Naive thymus-derived CD8-positive, alpha-beta T cell (primary cell): Measurements from ENCODE around the gene CCDC89. TPM values are rescaled to one million over a fixed set of nuclear protein-coding genes. Genes with fewer than 3 reads are reported as not detected.

Experiments used
- ATAC-seq, 2 donors: fragments of 150-1000 bp; cut with Tn5 transposase in 1 of 2; sonication (Bioruptor Pico), chemical (Tn5 transposase) in 1 of 2; 1 replicate in 1 of 2; 2 replicates in 1 of 2; pipeline ENCODE4 v1.10.0; 2021; ENCODE audit warnings: mild to moderate bottlenecking in 2 of 2, moderate library complexity in 2 of 2
- POLR2A ChIA-PET: fragments of 350-600 bp; sonication (Branson Sonifier 250); formaldehyde crosslinking; loops from one replicate; lab custom pipeline; 2021; ENCODE audit warnings: antibody characterized with exemption; lab: Charles Lee
- DNase-seq, 10 donors: peaks; one replicate each; pipeline versions ENCODE4 v3.0.0 to v3.0.0-alpha.2; 2020 to 2022
- H3K27ac Mint-ChIP-seq, 10 donors: one replicate each; pipeline ENCODE4 v1.8.0; 2020 to 2022; ENCODE audit warnings: mild to moderate bottlenecking in 10 of 10, mixed read lengths in 10 of 10, moderate library complexity in 4 of 10, inconsistent platforms in 1 of 10
- H3K27me3 Mint-ChIP-seq, 5 donors: one replicate each; pipeline ENCODE4 v1.8.0; 2021 to 2022; ENCODE audit warnings: mixed read lengths in 5 of 5
- H3K36me3 Mint-ChIP-seq, 3 donors: one replicate each; pipeline ENCODE4 v1.8.0; 2020 to 2022; ENCODE audit warnings: mixed read lengths in 3 of 3, mild to moderate bottlenecking in 2 of 3, inconsistent platforms in 1 of 3
- H3K4me1 Mint-ChIP-seq, 4 donors: one replicate each; pipeline ENCODE4 v1.8.0; 2021 to 2022; ENCODE audit warnings: mixed read lengths in 4 of 4
- H3K4me3 Mint-ChIP-seq, 10 donors: one replicate each; pipeline ENCODE4 v1.8.0; 2020 to 2022; ENCODE audit warnings: mild to moderate bottlenecking in 10 of 10, mixed read lengths in 10 of 10, moderate library complexity in 6 of 10, inconsistent platforms in 1 of 10
- H3K9me3 Mint-ChIP-seq, 9 donors: one replicate each; pipeline ENCODE4 v1.8.0; 2020 to 2022; ENCODE audit warnings: mixed read lengths in 9 of 9, mild to moderate bottlenecking in 3 of 9, inconsistent platforms in 1 of 9, moderate library complexity in 1 of 9
- polyA plus RNA-seq, 3 donors: library from polyadenylated mRNA; unstranded; fragments of 300-500 nt; fragmentation: Illumina TruSeq; gene quantifications; one replicate each; pipeline ENCODE4 v1.2.3, GENCODE V29; 2021
- total RNA-seq, 8 experiments: library from RNA in 2 of 8; stranded (reverse) in 2 of 8; gene quantifications; one replicate each; pipeline ENCODE4 v1.2.3 and lab custom pipeline; 2021 to 2026

The CCDC89 gene
- total RNA-seq (under 1 TPM; 0.60 to 0.91 TPM), polyA plus RNA-seq (not detected), total RNA-seq (lab: John Stamatoyannopoulos, UW) (0 to 0.52 (median 0.06) reads per million in 6 experiments)

DNA sequence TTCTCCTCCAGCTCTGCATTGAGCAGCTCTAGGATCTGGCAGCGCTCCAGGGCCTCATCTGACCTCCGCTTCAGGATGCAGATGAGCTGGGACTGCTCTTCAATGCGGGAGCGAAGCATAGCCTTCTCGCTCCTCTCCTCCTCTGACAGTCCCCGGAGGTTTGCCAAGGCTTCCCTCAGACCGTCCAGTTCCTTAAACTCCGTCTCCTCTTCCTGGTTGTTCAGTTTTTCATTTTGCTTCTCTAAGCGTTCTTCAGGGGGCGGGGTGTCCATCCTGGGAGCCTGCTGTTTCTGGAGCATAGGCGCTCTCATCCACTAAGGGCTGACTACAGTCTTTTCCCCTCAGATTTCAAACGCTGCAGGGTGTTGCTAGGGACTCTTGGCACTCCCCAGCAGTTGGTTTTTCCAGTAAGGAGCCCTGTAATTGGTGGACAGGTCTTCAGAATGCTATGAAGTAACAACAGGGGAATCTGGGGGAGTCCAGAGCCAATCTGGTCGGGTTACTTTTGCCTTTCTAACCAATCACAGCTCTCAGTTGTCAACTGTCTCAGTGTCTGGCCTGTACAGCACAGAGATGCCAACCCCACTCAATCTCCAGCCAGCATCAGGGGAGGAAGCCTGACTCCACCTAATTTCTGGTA lies at the start of gene CCDC89:
TSS of gene CCDC89 (minus strand) at position 376 of the 640 bp plus-strand sequence. CDS start at position 311, 65 bp downstream.
- Mint-ChIP-seq H3K27ac (peak within 1 kb of the TSS in 4 of 10 donors; percentile 57 to 83 (median 66)), H3K4me1 (peaks cover 8 to 22% (median 14%) of the 10 kb centered on the region in 4 donors), H3K27me3 (peaks cover 0 to 3% (median 2%) of the 10 kb centered on the region in 5 donors), H3K9me3 (no peaks in the 10 kb centered on the region), H3K36me3 (peaks cover 0 to 5% (median 2%) of the 10 kb centered on the region in 3 donors), H3K4me3 (peak within 1 kb of the TSS in 3 of 10 donors; percentile 5 to 24 (median 12))
- DNase-seq (no peak), ATAC-seq (no peak)
- POLR2A ChIA-PET, result no interaction called here

DNA sequence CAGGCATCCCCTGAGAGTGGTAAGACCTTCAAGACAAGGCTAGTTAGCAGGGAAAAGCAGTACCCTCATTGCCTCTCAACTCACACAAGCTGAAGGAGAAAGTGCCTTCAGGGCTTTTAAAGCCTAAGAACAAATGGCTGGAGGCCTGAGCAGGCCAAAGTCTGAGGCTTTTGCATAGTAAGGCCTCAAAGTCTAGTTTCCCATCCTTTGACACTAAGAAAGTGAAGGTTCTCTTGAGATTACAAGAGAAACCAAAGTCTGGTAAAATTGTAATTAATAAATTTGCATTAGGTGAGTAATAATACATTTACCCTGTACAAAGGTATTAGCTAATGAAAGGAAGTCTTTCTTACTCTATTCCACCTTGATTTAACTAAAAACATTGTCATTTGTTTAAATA lies 47.0 kb upstream of the CCDC89 start:
- no peaks in the 10 kb centered on the region for H3K9me3 Mint-ChIP-seq

DNA sequence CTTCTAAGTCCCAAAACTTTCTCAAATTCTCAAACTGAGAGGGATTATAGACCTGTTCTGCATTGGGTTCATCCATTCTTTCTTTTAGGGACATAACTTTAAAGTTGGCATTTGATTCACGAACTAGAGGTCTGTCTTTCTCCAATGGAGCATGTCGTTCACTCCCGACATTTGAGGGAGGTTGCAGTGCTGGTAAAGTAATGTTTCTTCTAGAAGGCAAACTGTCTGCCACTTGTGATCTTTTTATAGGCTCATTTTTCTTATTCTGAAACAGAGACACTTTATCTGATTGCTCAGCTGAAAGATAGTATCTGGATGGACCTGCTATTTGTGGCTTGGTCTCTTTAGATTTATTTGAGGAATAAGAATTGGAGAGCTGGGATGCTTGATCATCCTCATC lies 40.4 kb upstream of the CCDC89 start:
- no peak for DNase-seq
- Mint-ChIP-seq H3K27ac (no peak overlapping the region), H3K4me1 (peaks cover 0 to 17% (median 2%) of the 10 kb centered on the region in 4 donors), H3K36me3 (peaks cover 10 to 39% (median 38%) of the 10 kb centered on the region in 3 donors), H3K27me3 (peaks cover 0 to 2% (median 0%) of the 10 kb centered on the region in 5 donors), H3K4me3 (no peak overlapping the region), H3K9me3 (no peaks in the 10 kb centered on the region)
- POLR2A ChIA-PET, result no interaction called here
- ATAC-seq, result no peak

More for the DNA sequence above, 47.0 kb upstream of the CCDC89 start:
- ATAC-seq (no peak), DNase-seq (no peak)
- Mint-ChIP-seq H3K4me3 (no peak overlapping the region), H3K36me3 (peaks cover 4 to 31% (median 21%) of the 10 kb centered on the region in 3 donors), H3K27me3 (no peaks in the 10 kb centered on the region), H3K27ac (no peak overlapping the region), H3K4me1 (peaks cover 8 to 19% (median 12%) of the 10 kb centered on the region in 4 donors)
- POLR2A ChIA-PET, result no interaction called here

DNA sequence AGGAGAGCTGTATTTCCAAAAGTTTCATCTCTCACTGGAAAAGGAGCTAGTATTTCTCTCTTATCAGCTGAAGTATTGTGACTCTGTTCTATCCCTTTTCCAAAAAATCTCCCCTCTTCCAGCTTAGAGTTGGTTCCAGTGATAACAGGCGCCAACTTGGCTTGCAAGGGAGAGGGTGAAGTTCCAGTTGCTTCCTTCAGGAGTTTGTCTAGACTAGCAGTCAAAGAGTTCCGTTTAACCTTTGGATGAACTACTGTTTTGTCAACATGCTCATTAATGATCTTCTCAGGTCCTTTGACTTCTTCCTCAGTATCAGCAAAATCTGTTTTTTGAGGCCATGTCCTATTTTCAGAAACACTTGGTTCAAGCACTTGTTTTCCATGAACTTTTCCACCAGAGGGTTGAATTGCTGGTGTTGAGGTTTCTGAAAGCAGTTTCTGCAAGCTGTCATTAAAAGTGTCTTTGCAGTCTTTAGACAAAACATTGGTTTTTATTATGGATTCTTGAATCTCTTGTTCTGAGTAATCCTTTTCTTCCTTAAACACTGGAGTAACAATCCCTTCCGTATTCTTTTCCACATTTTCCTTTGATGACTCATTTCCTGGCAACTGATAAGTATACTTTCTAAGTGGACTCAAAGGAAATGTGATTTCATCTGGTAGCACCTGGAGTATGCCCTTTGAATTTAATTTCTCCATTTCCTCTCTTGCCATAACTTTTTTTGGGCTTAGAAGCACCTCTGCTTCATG lies 39.7 kb upstream of the CCDC89 start:
- H3K4me3 Mint-ChIP-seq, result no peak overlapping the region
- peaks cover 0 to 2% (median 0%) of the 10 kb centered on the region in 5 donors for H3K27me3 Mint-ChIP-seq
- no peak overlapping the region for H3K27ac Mint-ChIP-seq
- ATAC-seq (no peak), DNase-seq (no peak)
- peaks cover 10 to 43% (median 39%) of the 10 kb centered on the region in 3 donors for H3K36me3 Mint-ChIP-seq
- POLR2A ChIA-PET, result no interaction called here
- H3K9me3 Mint-ChIP-seq, result no peaks in the 10 kb centered on the region
- peaks cover 0 to 15% (median 2%) of the 10 kb centered on the region in 4 donors for H3K4me1 Mint-ChIP-seq

DNA sequence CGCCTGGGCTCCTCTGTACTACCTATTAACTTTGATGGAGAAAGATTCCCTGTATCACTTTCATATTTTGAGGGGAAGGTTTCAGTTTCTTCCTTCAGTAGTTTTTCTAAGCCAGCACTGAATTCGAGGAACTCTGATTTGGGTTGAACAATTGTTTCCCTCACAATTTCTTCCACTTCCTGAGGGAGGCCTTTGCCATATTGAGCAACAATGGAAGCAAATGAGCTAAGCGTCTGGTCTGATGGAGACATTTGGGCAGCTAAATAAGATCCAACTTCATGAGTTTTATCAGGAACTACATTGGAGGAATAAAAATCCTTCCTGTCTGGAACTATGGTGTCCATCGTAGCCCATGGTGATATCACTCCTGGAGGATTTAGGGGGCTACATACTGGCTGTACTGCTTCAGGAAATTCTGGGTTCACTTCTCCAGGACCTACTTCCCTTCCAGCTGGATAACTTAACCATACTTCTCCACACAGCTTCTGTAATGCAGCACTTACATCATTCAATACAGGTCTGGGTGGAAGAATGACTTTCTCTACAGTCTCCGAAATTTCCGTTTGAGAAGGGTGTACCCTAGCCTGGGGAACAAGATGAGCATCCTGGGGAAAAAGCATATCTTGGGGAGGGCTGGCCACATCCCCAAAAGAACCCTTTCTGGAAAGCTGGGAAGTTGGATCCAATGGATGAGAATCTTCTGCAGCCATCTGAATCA lies 38.9 kb upstream of the CCDC89 start:
- Mint-ChIP-seq H3K27ac (no peak overlapping the region), H3K9me3 (no peaks in the 10 kb centered on the region), H3K27me3 (peaks cover 0 to 2% (median 0%) of the 10 kb centered on the region in 5 donors), H3K36me3 (peaks cover 10 to 50% (median 38%) of the 10 kb centered on the region in 3 donors), H3K4me1 (peaks cover 0 to 13% (median 2%) of the 10 kb centered on the region in 4 donors), H3K4me3 (no peak overlapping the region)
- DNase-seq, result no peak
- no peak for ATAC-seq
- POLR2A ChIA-PET, result no interaction called here

DNA sequence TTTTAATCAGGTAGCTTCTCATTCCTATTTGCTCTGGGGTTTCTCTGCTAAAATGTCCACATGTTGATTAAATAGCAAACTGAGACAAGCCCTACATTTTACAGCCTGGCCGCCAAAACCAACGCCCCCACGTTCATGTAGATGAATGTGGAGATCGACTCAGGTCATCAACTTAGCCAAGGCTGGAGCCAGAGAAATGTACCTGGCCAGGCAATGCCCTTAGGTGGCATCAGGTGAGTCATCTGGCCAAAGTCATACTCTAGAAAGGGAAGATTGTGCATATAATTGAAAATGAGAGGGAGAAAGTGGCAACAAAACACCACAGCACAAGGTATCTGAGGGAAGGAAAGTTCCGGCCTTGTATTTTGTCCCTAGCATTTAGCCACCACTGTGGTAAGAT lies 37.1 kb upstream of the CCDC89 start:
- ATAC-seq (no peak), DNase-seq (no peak)
- no peaks in the 10 kb centered on the region for H3K9me3 Mint-ChIP-seq
- peak overlapping the region in 1 of 10 donors; percentile 29 for H3K27ac Mint-ChIP-seq
- peaks cover 0 to 2% (median 0%) of the 10 kb centered on the region in 5 donors for H3K27me3 Mint-ChIP-seq
- peaks cover 0 to 2% (median 0%) of the 10 kb centered on the region in 4 donors for H3K4me1 Mint-ChIP-seq
- POLR2A ChIA-PET, result no interaction called here
- peaks cover 10 to 46% (median 35%) of the 10 kb centered on the region in 3 donors for H3K36me3 Mint-ChIP-seq
- no peak overlapping the region for H3K4me3 Mint-ChIP-seq

DNA sequence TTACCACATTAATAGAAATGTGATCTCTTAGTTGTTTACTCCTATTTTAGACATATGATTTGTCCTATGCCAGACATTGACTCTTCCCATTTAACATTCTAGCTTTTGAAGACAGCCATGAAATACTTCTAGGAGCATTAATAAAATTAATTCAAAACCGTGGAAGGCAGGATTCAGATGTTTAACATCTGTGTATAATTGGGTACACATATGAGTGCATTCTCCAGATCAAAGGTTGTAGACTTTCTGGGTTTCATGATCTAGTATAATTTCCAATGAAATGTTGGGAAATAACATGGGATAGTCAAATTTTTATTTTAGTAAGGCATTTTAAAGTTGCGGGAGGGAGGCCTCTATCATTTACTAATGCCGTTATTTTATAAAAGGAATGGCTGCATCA lies 35.2 kb upstream of the CCDC89 start:
- Mint-ChIP-seq H3K4me1 (no peaks in the 10 kb centered on the region), H3K9me3 (no peaks in the 10 kb centered on the region), H3K4me3 (no peak overlapping the region), H3K27ac (no peak overlapping the region), H3K27me3 (no peaks in the 10 kb centered on the region), H3K36me3 (peaks cover 0 to 29% (median 22%) of the 10 kb centered on the region in 3 donors)
- DNase-seq (no peak), ATAC-seq (no peak)
- POLR2A ChIA-PET, result interaction anchor here (0.9 kb wide), 1 partner anchor 18 kb away, joined by 3 read pairs; no protein-coding TSS in a partner anchor

DNA sequence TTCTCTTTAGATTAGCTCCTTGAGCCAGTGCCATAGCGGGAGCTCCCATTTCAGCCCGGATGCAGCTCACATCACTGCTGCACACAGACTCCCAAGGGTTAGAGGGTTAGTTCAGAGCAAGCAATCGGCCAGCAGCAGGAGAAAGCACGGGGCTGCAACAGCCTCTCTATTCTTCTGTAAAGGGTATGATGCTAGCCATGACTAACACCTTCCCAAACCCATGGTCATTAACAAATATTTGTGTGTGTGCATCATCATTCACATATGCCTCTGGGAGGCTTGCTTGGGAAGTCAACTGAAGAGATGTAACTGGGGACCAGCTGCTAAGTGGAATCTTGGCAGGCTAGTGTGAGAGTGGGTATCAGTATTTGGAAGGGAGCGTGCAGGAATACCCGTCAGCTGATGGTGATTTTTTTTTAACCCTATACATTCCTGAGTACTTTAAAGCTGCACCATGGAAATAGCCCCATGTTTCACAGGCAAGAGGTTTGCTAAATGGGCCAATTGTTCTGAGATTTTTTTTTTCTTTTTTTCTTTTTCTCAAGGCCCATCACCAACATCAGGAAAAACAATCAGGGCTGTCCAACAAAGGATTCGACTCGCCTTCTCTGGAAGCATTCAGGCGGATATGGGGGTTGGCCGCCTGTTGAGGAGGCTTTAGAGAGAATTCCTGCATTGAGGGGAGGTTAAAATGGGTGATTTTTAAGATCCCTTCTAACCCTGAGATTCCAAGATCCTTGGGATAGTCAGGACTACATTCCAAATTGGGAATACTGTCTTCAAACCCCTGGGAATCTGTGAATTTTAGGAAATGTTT lies 33.2 kb upstream of the CCDC89 start:
- Mint-ChIP-seq H3K4me3 (no peak overlapping the region), H3K4me1 (no peaks in the 10 kb centered on the region), H3K36me3 (peaks cover 0 to 17% (median 8%) of the 10 kb centered on the region in 3 donors), H3K27ac (peak overlapping the region in 1 of 10 donors; percentile 9), H3K27me3 (no peaks in the 10 kb centered on the region), H3K9me3 (no peaks in the 10 kb centered on the region)
- POLR2A ChIA-PET, result no interaction called here
- DNase-seq (no peak), ATAC-seq (no peak)

DNA sequence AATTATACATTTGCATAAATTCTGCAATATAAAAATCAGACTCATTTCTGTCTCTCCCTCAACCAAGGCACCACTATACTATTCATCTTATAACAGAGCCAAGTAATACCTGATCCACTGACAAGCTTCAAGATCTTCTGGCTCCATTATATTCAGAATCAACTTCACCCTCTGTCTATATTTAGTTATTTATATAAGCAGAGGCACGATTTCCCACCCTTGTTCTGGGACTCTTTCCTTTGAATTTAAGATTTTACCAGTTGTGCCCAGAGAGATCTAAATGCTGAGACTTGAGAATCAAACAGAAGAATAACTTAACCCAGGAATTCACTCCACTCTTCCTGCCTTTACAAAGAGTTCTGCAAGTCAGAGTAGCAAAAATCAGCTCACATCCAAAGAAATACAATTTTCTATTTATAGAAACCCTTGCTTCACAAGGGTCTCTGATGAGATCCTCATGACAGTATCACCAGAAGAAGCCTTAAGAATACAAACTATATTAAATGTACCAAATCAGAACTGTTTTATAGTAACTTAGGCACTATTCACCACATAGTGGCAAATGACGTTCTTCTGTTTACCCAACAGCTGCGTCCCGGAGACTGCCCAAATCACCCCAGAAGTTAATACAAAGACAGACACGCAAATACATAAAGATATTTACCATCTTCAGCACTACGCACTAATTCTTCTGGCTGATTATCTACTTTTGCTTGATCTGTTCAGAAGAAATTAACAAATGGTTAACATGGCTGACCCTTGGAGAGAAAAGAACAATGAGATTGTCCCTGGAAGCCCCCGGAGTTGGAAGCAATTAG lies 32.3 kb upstream of the CCDC89 start:
- peaks cover 0 to under 1% (median 0%) of the 10 kb centered on the region in 4 donors for H3K4me1 Mint-ChIP-seq
- no peak overlapping the region for H3K4me3 Mint-ChIP-seq
- no peaks in the 10 kb centered on the region for H3K27me3 Mint-ChIP-seq
- H3K9me3 Mint-ChIP-seq, result no peaks in the 10 kb centered on the region
- POLR2A ChIA-PET, result no interaction called here
- no peak for DNase-seq
- no peak overlapping the region for H3K27ac Mint-ChIP-seq
- peaks cover 0 to 17% (median 9%) of the 10 kb centered on the region in 3 donors for H3K36me3 Mint-ChIP-seq
- no peak for ATAC-seq

DNA sequence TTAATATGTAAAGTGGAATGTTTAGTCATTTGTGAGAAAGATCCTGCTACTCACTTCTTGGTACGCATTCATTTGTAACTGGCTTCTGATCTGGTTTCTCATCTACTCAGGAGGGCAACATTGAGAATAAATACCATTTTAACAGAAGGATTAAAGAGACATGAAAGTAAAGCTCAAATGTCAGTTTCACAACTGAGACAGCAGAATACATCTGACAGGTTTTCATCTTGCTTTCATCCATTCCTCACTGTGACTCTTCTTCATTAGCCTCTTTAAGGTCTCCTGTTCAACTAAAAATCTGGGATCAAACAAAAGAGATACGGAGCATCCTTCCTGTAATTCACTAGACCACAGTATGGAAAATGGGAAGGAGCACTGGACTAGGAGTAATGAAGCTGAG lies 31.4 kb upstream of the CCDC89 start:
- Mint-ChIP-seq H3K4me3 (no peak overlapping the region), H3K4me1 (peaks cover 0 to 3% (median 0%) of the 10 kb centered on the region in 4 donors), H3K27ac (no peak overlapping the region), H3K9me3 (no peaks in the 10 kb centered on the region), H3K27me3 (no peaks in the 10 kb centered on the region), H3K36me3 (peaks cover 0 to 22% (median 9%) of the 10 kb centered on the region in 3 donors)
- POLR2A ChIA-PET, result no interaction called here
- ATAC-seq (no peak), DNase-seq (no peak)

DNA sequence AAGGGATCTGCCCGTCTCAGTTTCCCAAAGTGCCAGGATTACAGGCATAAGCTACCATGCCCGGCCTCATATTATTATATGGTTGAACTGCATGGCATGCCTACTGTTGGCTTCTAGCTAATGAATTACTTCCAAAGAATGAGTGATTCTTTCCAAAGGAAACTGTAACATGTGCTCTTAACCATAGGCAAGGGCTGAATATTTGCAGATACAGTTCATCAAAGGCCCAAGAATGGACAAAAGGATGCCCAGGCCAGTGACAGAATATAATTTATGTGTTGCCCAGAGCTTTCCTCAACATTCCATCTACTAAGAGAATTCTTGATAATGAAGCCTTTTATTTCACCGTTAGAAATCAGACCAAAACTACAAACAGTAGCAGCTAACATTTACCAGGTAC lies 27.0 kb upstream of the CCDC89 start:
- POLR2A ChIA-PET, result interaction anchor here (0.6 kb wide), 1 partner anchor 90 kb away, joined by 3 read pairs; no protein-coding TSS in a partner anchor
- H3K27me3 Mint-ChIP-seq, result no peaks in the 10 kb centered on the region

More for the DNA sequence above, 27.0 kb upstream of the CCDC89 start:
- Mint-ChIP-seq H3K9me3 (no peaks in the 10 kb centered on the region), H3K27ac (no peak overlapping the region), H3K36me3 (peaks cover 0 to 11% (median 7%) of the 10 kb centered on the region in 3 donors), H3K4me3 (no peak overlapping the region), H3K4me1 (peaks cover 0 to 3% (median 0%) of the 10 kb centered on the region in 4 donors)
- DNase-seq (no peak), ATAC-seq (no peak)
